Endothelial cell of umbilical vein (primary cell): Measurements from ENCODE around the gene CTH. TPM values are rescaled to one million over a fixed set of nuclear protein-coding genes. Genes with fewer than 3 reads are reported as not detected.

ENCODE experiments used
- BruUV-seq: library from RNA; stranded (reverse); fragments of 400-500 nt; replicated peaks from 2 replicates; lab custom pipeline; 2021; lab: Mats Ljungman, UMichigan
- CTCF ChIA-PET: fragments of 300-600, 350-600 bp; sonication (Branson Sonifier 250); formaldehyde crosslinking; loops from one replicate; lab custom pipeline; 2021; ENCODE audit warnings: antibody characterized with exemption, inconsistent platforms; lab: Charles Lee
- POLR2A ChIA-PET: fragments of 300-600, 350-600 bp; sonication (Branson Sonifier 250); formaldehyde crosslinking; loops from one replicate; lab custom pipeline; 2021; ENCODE audit warnings: antibody characterized with exemption, inconsistent platforms; lab: Charles Lee
- DNase-seq: peaks from one replicate; pipeline ENCODE4 v3.0.0-alpha.2; 2011; ENCODE audit warnings: low read depth, low spot score
- FAIRE-seq: peaks from 2 replicates; lab custom pipeline; 2011; peaks lifted over from hg19 to GRCh38; lab: Jason Lieb, UNC
- H2AFZ ChIP-seq: 2 replicates; pipeline ENCODE4 v1.6.0; 2012; ENCODE audit warnings: low read depth, low read length, control low read depth, inconsistent platforms
- H3K27ac ChIP-seq: 2 replicates; pipeline ENCODE4 v1.5.1; 2011; ENCODE audit warnings: low read depth, mild to moderate bottlenecking, control low read depth, low read length, moderate library complexity; ENCODE audit not compliant: insufficient read depth
- H3K27me3 ChIP-seq, 2 experiments: 2 replicates each; pipeline versions ENCODE4 v1.6.0 to v1.6.1; 2011; ENCODE audit warnings: low read length in 2 of 2, mixed read lengths in 1 of 2; ENCODE audit not compliant: control insufficient read depth in 2 of 2, insufficient read depth in 2 of 2
- H3K36me3 ChIP-seq, 2 experiments: 2 replicates in 1 of 2; 3 replicates in 1 of 2; pipeline ENCODE4 v1.5.1; 2011; ENCODE audit warnings: low read length in 2 of 2, mild to moderate bottlenecking in 1 of 2, moderate library complexity in 1 of 2; ENCODE audit not compliant: control insufficient read depth in 2 of 2, insufficient read depth in 2 of 2; ENCODE audit errors: extremely low read depth in 1 of 2
- H3K4me1 ChIP-seq: 3 replicates; pipeline ENCODE4 v1.5.1; 2011; ENCODE audit warnings: mild to moderate bottlenecking, low read length; ENCODE audit not compliant: control insufficient read depth, insufficient read depth; ENCODE audit errors: extremely low read depth
- H3K4me2 ChIP-seq: 2 replicates; pipeline ENCODE4 v1.6.1; 2011; ENCODE audit warnings: low read length, control low read depth, mixed read lengths; ENCODE audit not compliant: insufficient read depth
- H3K4me3 ChIP-seq, 3 experiments: fragments of 200-600 bp in 1 of 3; sonication (generic), shearing (Covaris generic) in 1 of 3; replicated peaks in 1 of 3; 2 replicates each; pipeline ENCODE4 v1.5.1; 2011 to 2016; ENCODE audit warnings: control low read depth in 3 of 3, low read length in 3 of 3, mild to moderate bottlenecking in 2 of 3, inconsistent platforms in 1 of 3, low read depth in 1 of 3, moderate library complexity in 1 of 3; ENCODE audit not compliant: insufficient read depth in 1 of 3
- H3K79me2 ChIP-seq: 2 replicates; pipeline ENCODE4 v1.6.0; 2012; ENCODE audit warnings: low read length, inconsistent platforms; ENCODE audit not compliant: control insufficient read depth, insufficient read depth
- H3K9ac ChIP-seq: replicated peaks from 2 replicates; pipeline ENCODE3; 2011; ENCODE audit warnings: low read length, control low read depth; ENCODE audit not compliant: insufficient read depth; ENCODE audit errors: extremely low read depth
- H3K9me1 ChIP-seq: replicated peaks from 3 replicates; pipeline ENCODE4 v1.6.0; 2011; ENCODE audit warnings: mild to moderate bottlenecking, low read length; ENCODE audit not compliant: control insufficient read depth, insufficient read depth; ENCODE audit errors: extremely low read depth
- H3K9me3 ChIP-seq: replicated peaks from 2 replicates; pipeline ENCODE4 v1.5.1; 2012; ENCODE audit warnings: low read length, inconsistent platforms; ENCODE audit not compliant: control insufficient read depth, insufficient read depth
- H4K20me1 ChIP-seq: replicated peaks from 2 replicates; pipeline ENCODE3; 2011; ENCODE audit warnings: mild to moderate bottlenecking, low read length; ENCODE audit not compliant: control insufficient read depth, insufficient read depth; ENCODE audit errors: extremely low read depth
- CTCF ChIP-seq, 2 donors: IDR thresholded peaks; 1 replicate in 1 of 2; 2 replicates in 1 of 2; pipeline ENCODE4 v1.5.1; 2011; ENCODE audit warnings: low read length in 2 of 2, mild to moderate bottlenecking in 2 of 2, moderate library complexity in 2 of 2, control low read depth in 1 of 2, inconsistent platforms in 1 of 2, low read depth in 1 of 2; ENCODE audit not compliant: insufficient read depth in 1 of 2; ENCODE audit errors: extremely low read depth in 1 of 2
- EZH2 ChIP-seq: IDR thresholded peaks from 2 replicates; pipeline ENCODE4 v1.6.1; 2012; ENCODE audit warnings: borderline replicate concordance, low read depth, mild to moderate bottlenecking, moderate library complexity, low read length, inconsistent platforms; ENCODE audit not compliant: severe bottlenecking
- FOS ChIP-seq: IDR thresholded peaks from 2 replicates; pipeline ENCODE4 v1.6.1; 2011; ENCODE audit warnings: mild to moderate bottlenecking, low read length, moderate library complexity, borderline replicate concordance; ENCODE audit not compliant: insufficient read depth
- GATA2 ChIP-seq: IDR thresholded peaks from 2 replicates; pipeline ENCODE4 v1.7.0; 2011; ENCODE audit warnings: low read depth, mild to moderate bottlenecking, moderate library complexity, mixed read lengths, low read length; ENCODE audit not compliant: insufficient read length, insufficient read depth
- JUN ChIP-seq: IDR thresholded peaks from 2 replicates; pipeline ENCODE4 v1.6.1; 2011; ENCODE audit warnings: borderline replicate concordance, low read depth; ENCODE audit not compliant: insufficient read length, insufficient read depth
- MYC ChIP-seq: IDR thresholded peaks from one replicate; pipeline ENCODE4 v1.6.1; 2011; ENCODE audit warnings: mild to moderate bottlenecking, low read depth, low read length
- POLR2A ChIP-seq: IDR thresholded peaks from 2 replicates; pipeline ENCODE4 v1.6.1; 2012; ENCODE audit warnings: low read depth, mild to moderate bottlenecking, control low read depth, low read length
- POLR2AphosphoS5 ChIP-seq: IDR thresholded peaks from 2 replicates; pipeline ENCODE4 v1.6.1; 2012; ENCODE audit warnings: low read depth, mild to moderate bottlenecking, control low read depth, low read length, moderate library complexity; ENCODE audit not compliant: insufficient read depth
- dilution Hi-C: fragments of 300-500 bp; cut with MboI; formaldehyde crosslinking; loops from one replicate; pipeline ENCODE4 v1.15.0; 2019; ENCODE audit warnings: low sequenced_read_pairs; ENCODE audit not compliant: extremely low pct_ligation_motif_present
- intact Hi-C: fragments of 100-400 bp; cut with micrococcal nuclease; formaldehyde crosslinking; loops from one replicate; pipeline ENCODE4 v1.10.0; 2022
- polyA plus RNA-seq, 4 experiments: library from polyadenylated mRNA; depleted of rRNA in 3 of 4; stranded (reverse) in 3 of 4; unstranded in 1 of 4; fragments of >200 nt; gene quantifications; 2 replicates each; pipeline versions ENCODE4 v1.2.1 to v1.2.3, GENCODE V29; 2011 to 2012; ENCODE audit warnings: missing spikeins in 1 of 4
- total RNA-seq: library from RNA; stranded (reverse); gene quantifications from 2 replicates; pipeline ENCODE4 v1.2.3, GENCODE V29; 2021
- TF ChIP-seq, protein P1 (sequence below): IDR thresholded peaks from 2 replicates; pipeline ENCODE4 v1.6.1; 2011; ENCODE audit not compliant: insufficient read depth, insufficient read length

The CTH gene
- total and polyA plus RNA-seq, 2 donors (not counting 3 experiments of a cell fraction or from before 2014, with no cell fraction given) = 1.7 to 2.6 TPM

GRCh38 chr1:70475023-70475422 lies 64.0 kb downstream of the CTH start:
- H4K20me1 ChIP-seq = no peaks in the 10 kb centered on the region
- TF ChIP-seq EZH2 (no peak), CTCF (IDR thresholded peaks at IDR 0.05; ENCODE audit: extremely low read depth in 1 of 2, insufficient read depth in 1 of 2, low read depth in 1 of 2, low read length in 2 of 2) (no peak), FOS (no peak), POLR2AphosphoS5 (no peak), GATA2 (no peak), MYC (no peak), POLR2A (no peak), JUN (no peak)
- TF ChIP-seq, protein P1, sequence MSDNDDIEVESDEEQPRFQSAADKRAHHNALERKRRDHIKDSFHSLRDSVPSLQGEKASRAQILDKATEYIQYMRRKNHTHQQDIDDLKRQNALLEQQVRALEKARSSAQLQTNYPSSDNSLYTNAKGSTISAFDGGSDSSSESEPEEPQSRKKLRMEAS = no peak
- dilution Hi-C loops (no loop called here), intact Hi-C loops (loop anchor here (5.0 kb wide), 1 partner anchor 48 kb away; no protein-coding TSS in a partner anchor)
- POLR2A ChIA-PET = no interaction called here
- no peak overlapping the region for H3K27ac ChIP-seq
- CTCF ChIA-PET = interaction anchor here (0.6 kb wide), 1 partner anchor 88 kb away, joined by 3 read pairs; no protein-coding TSS in a partner anchor
- no peak for DNase-seq
- H2AFZ ChIP-seq = no peak overlapping the region
- H3K4me1 ChIP-seq = no peaks in the 10 kb centered on the region
- H3K9ac ChIP-seq = no peak overlapping the region
- H3K9me1 ChIP-seq = no peaks in the 10 kb centered on the region
- no peaks in the 10 kb centered on the region for H3K27me3 ChIP-seq
- no peaks in the 10 kb centered on the region for H3K36me3 ChIP-seq
- BruUV-seq = no TSS peak
- FAIRE-seq = no peak
- H3K9me3 ChIP-seq = no peaks in the 10 kb centered on the region
- no peak overlapping the region for H3K4me3 ChIP-seq
- H3K79me2 ChIP-seq = no peaks in the 10 kb centered on the region
- H3K4me2 ChIP-seq = no peak overlapping the region
